CD4-positive, alpha-beta T cell (primary cell): ENCODE results near the gene FASN. TPM values are rescaled to one million over a fixed set of nuclear protein-coding genes. Genes with fewer than 3 reads are reported as not detected.

ENCODE experiments used
- ATAC-seq: fragments of 200-7000 bp; cut with Tn5 transposase; one replicate; pipeline ENCODE4 v1.10.0; 2022; ENCODE audit warnings: mild to moderate bottlenecking; ENCODE audit not compliant: poor library complexity
- CTCF ChIA-PET: fragments of 350-600 bp; sonication (Branson Sonifier 250); formaldehyde crosslinking; loops from one replicate; lab custom pipeline; 2021; ENCODE audit warnings: antibody characterized with exemption, inconsistent platforms; lab: Charles Lee
- POLR2A ChIA-PET: fragments of 350-600 bp; sonication (Branson Sonifier 250); formaldehyde crosslinking; loops from one replicate; lab custom pipeline; 2021; ENCODE audit warnings: antibody characterized with exemption, inconsistent platforms; lab: Charles Lee
- DNase-seq, 14 experiments: peaks; one replicate each; pipeline ENCODE4 v3.0.0-alpha.2; 2013 to 2020; ENCODE audit warnings: mixed read lengths in 2 of 14
- H3K27ac ChIP-seq, 2 donors: one replicate each; pipeline versions ENCODE4 v1.5.1 to v1.7.0; 2013; ENCODE audit warnings: low read length in 2 of 2, low read depth in 1 of 2, mild to moderate bottlenecking in 1 of 2
- H3K27me3 ChIP-seq, 2 experiments: 1 replicate in 1 of 2; 2 replicates in 1 of 2; pipeline versions ENCODE4 v1.6.1 to v1.7.0; 2013; ENCODE audit warnings: low read length in 2 of 2, control low read depth in 1 of 2, mild to moderate bottlenecking in 1 of 2, moderate library complexity in 1 of 2; ENCODE audit not compliant: insufficient read depth in 2 of 2, control insufficient read depth in 1 of 2
- H3K36me3 ChIP-seq: one replicate; pipeline ENCODE4 v1.6.1; 2013; ENCODE audit warnings: low read length, control low read depth; ENCODE audit not compliant: insufficient read depth
- H3K4me1 ChIP-seq: one replicate; pipeline ENCODE4 v1.6.1; 2013; ENCODE audit warnings: low read length, control low read depth; ENCODE audit not compliant: insufficient read depth
- H3K4me3 ChIP-seq: one replicate; pipeline ENCODE4 v1.5.1; 2013; ENCODE audit warnings: mild to moderate bottlenecking, low read length, moderate library complexity
- H3K9me3 ChIP-seq, 2 experiments: 1 replicate in 1 of 2; 2 replicates in 1 of 2; pipeline versions ENCODE4 v1.6.1 to v1.7.0; 2013; ENCODE audit warnings: low read length in 2 of 2, mild to moderate bottlenecking in 2 of 2, control low read depth in 1 of 2, moderate library complexity in 1 of 2; ENCODE audit not compliant: control insufficient read depth in 1 of 2, insufficient read depth in 1 of 2
- H3K27ac Mint-ChIP-seq: one replicate; pipeline ENCODE4 v1.8.0; 2020; ENCODE audit warnings: mixed read lengths
- H3K27me3 Mint-ChIP-seq: one replicate; pipeline ENCODE4 v1.8.0; 2021; ENCODE audit warnings: mixed read lengths
- H3K36me3 Mint-ChIP-seq: one replicate; pipeline ENCODE4 v1.8.0; 2021; ENCODE audit warnings: low read depth, mixed read lengths
- H3K4me1 Mint-ChIP-seq: one replicate; pipeline ENCODE4 v1.8.0; 2021; ENCODE audit warnings: low read depth, mixed read lengths
- H3K4me3 Mint-ChIP-seq: one replicate; pipeline ENCODE4 v1.8.0; 2020; ENCODE audit warnings: mild to moderate bottlenecking, mixed read lengths
- H3K9me3 Mint-ChIP-seq: one replicate; pipeline ENCODE4 v1.8.0; 2020; ENCODE audit warnings: mixed read lengths
- intact Hi-C, 2 experiments: fragments of 100-400 bp; cut with DNase I in 1 of 2; cut with micrococcal nuclease in 1 of 2; formaldehyde crosslinking; loops; one replicate each; pipeline versions ENCODE4 v1.15.1 to v1.9.0; 2023 to 2025; cut with DNase I, micrococcal nuclease
- total RNA-seq, 174 experiments: library from RNA in 2 of 174; stranded (reverse) in 2 of 174; gene quantifications; one replicate each; pipeline ENCODE4 v1.2.3 and lab custom pipeline; 2021 to 2026
- TF ChIP-seq, protein P1 (sequence below): fragments of 200-600 bp; IDR thresholded peaks from one replicate; pipeline ENCODE4 v1.8.0; 2022; ENCODE audit warnings: antibody characterized with exemption, mild to moderate bottlenecking

Gene FASN
- total RNA-seq, 2 experiments from 2014 or later, result 168 to 174 TPM

DNA sequence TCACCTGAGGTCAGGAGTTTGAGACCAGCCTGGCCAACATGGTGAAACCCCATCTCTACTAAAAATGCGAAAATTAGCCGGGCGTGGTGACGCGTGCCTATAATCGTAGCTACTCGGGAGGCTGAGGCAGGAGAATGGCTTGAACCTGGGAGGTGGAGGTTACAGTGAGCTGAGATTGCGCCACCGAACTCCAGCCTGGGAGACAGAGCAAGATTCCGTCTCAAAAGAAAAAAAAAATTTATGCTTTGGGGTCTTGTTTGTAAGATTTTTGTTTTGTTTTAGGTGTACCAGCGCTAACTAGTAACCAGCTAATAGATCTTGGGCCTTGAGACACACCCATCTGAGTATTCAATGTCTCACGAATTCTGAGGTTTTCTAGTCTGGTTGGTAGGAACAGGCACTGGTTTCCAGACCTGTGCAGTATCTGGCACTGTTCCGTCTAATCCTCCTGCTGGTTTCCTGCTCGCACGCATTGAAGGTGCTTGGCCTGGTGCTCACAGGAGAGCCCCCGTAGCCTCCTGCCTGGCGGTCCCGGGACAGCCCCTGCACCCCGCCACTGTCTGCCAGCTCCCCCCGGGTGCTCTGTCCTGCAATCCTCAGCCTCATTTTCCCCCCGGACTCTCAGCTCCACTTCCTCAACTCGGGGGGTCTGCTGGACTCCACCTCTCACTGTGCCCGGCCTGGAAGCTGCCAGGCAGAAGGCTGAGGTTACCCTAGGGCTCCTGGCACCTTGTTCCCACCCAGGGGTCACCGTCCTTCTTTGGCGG is 21.8 kb downstream of the FASN start:
- ChIA-PET CTCF (interaction anchor here (0.8 kb wide), 1 partner anchor 46 kb away, joined by 3 read pairs; no protein-coding TSS in a partner anchor), POLR2A (no interaction called here)
- Histone ChIP-seq H3K4me3 (no peak overlapping the region), H3K36me3 (peaks cover 19% of the 10 kb centered on the region), H3K9me3 (no peaks in the 10 kb centered on the region), H3K27ac (no peak overlapping the region), H3K27me3 (no peaks in the 10 kb centered on the region), H3K4me1 (no peaks in the 10 kb centered on the region)
- Mint-ChIP-seq H3K27ac (peak overlapping the region; percentile 42), H3K9me3 (no peaks in the 10 kb centered on the region), H3K27me3 (no peaks in the 10 kb centered on the region), H3K36me3 (peaks cover 15% of the 10 kb centered on the region), H3K4me3 (no peak overlapping the region), H3K4me1 (no peaks in the 10 kb centered on the region)
- DNase-seq (peak in 1 of 14 experiments; percentile 1), ATAC-seq (no peak)
- TF ChIP-seq, protein P1, sequence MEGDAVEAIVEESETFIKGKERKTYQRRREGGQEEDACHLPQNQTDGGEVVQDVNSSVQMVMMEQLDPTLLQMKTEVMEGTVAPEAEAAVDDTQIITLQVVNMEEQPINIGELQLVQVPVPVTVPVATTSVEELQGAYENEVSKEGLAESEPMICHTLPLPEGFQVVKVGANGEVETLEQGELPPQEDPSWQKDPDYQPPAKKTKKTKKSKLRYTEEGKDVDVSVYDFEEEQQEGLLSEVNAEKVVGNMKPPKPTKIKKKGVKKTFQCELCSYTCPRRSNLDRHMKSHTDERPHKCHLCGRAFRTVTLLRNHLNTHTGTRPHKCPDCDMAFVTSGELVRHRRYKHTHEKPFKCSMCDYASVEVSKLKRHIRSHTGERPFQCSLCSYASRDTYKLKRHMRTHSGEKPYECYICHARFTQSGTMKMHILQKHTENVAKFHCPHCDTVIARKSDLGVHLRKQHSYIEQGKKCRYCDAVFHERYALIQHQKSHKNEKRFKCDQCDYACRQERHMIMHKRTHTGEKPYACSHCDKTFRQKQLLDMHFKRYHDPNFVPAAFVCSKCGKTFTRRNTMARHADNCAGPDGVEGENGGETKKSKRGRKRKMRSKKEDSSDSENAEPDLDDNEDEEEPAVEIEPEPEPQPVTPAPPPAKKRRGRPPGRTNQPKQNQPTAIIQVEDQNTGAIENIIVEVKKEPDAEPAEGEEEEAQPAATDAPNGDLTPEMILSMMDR, result no peak
- intact Hi-C loops, result no loop called here

DNA sequence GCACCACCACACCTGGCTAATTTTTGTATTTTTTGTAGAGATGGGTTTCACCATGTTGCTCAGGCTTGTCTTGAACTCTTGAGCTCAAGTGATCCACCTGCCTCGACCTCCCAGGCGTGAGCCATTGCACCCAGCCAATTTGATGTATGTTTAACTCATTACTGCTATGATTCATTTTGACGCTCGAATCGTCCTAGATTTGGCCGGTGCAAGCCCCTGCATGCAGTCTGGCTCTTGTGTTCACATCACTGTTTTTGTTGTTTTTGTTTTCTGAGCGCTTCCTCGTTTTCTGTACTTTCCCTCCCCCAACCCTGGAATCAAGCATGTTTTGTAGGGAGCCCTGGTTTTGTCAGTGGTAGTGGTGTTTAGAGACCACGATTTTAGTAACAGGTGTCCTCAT is 24.6 kb downstream of the FASN start:
- POLR2A ChIA-PET, result no interaction called here
- no peaks in the 10 kb centered on the region for H3K9me3 ChIP-seq
- no peaks in the 10 kb centered on the region for H3K36me3 ChIP-seq
- Mint-ChIP-seq H3K4me1 (no peaks in the 10 kb centered on the region), H3K4me3 (no peak overlapping the region), H3K27me3 (no peaks in the 10 kb centered on the region), H3K36me3 (no peaks in the 10 kb centered on the region), H3K27ac (no peak overlapping the region), H3K9me3 (no peaks in the 10 kb centered on the region)
- CTCF ChIA-PET, result no interaction called here
- intact Hi-C loops, result no loop called here
- no peaks in the 10 kb centered on the region for H3K4me1 ChIP-seq
- H3K27me3 ChIP-seq, result no peaks in the 10 kb centered on the region
- no peak for DNase-seq
- ATAC-seq, result no peak
- H3K27ac ChIP-seq, result no peak overlapping the region
- TF ChIP-seq, protein P1, result no peak
- no peak overlapping the region for H3K4me3 ChIP-seq

DNA sequence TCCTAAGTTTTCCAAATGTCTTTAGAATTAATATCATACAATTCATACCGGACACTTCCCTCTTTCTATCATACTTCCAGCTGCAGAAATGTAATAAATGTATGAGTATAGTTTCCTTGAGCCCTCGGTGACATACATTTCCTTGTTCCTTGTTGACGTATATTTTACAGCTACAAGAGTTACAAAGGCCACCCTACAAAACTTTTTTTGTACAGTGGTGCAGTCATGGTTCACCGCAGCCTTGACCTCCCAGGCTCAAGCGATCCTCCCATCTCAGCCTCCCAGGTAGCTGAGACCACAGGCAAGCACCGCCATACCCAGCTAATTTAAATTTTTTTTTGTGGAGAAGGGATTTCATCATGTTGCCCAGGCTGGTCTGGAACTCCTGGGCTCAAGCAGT is 25.2 kb downstream of the FASN start:
- no peaks in the 10 kb centered on the region for H3K9me3 Mint-ChIP-seq
- no peaks in the 10 kb centered on the region for H3K27me3 Mint-ChIP-seq
- no peak overlapping the region for H3K27ac ChIP-seq
- no peaks in the 10 kb centered on the region for H3K9me3 ChIP-seq
- no peaks in the 10 kb centered on the region for H3K36me3 ChIP-seq
- H3K4me3 Mint-ChIP-seq, result no peak overlapping the region
- H3K4me1 ChIP-seq, result no peaks in the 10 kb centered on the region
- H3K36me3 Mint-ChIP-seq, result no peaks in the 10 kb centered on the region
- intact Hi-C loops, result no loop called here
- H3K27ac Mint-ChIP-seq, result no peak overlapping the region
- DNase-seq (no peak), ATAC-seq (no peak)
- POLR2A ChIA-PET, result no interaction called here
- H3K4me3 ChIP-seq, result no peak overlapping the region
- H3K4me1 Mint-ChIP-seq, result no peaks in the 10 kb centered on the region
- H3K27me3 ChIP-seq, result no peaks in the 10 kb centered on the region
- TF ChIP-seq, protein P1, result no peak
- CTCF ChIA-PET, result no interaction called here
